ENCODE data around the gene DOCK8. TPM values are rescaled to one million over a fixed set of nuclear protein-coding genes. Genes with fewer than 3 reads are reported as not detected.

Gene DOCK8
- total RNA-seq, 1 experiment from 2014 or later: not detected

DNA sequence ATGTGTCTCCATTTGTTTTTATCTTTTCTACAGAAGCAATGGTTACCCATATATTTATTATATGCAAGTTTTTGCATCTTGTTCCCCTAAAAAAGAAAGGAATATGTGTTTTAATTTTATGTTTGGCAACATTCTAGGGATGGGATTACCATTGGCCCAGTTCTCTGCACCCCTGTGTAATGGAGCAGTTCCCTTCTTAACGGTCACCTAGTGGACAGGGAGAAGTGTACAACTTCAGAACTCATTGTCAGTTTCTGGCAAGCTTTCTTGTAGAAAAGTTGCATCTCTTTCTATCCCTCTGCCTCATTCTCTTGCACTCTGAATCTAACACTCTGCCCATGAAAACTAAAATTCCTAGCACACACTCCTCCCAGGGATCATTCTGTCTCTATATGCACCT is 78.2 kb downstream of the DOCK8 start:
- H3K36me3 ChIP-seq: no peaks in the 10 kb centered on the region
- H3K27me3 ChIP-seq (replicated peaks): no peaks in the 10 kb centered on the region
- no peak for DNase-seq (ENCODE audit: low read depth in 1 of 2, low spot score in 2 of 2)
- H3K4me1 ChIP-seq (replicated peaks): no peaks in the 10 kb centered on the region
- no peak overlapping the region for H3K4me3 ChIP-seq
- no peak overlapping the region for H3K27ac ChIP-seq
- H3K9me3 ChIP-seq (replicated peaks): no peaks in the 10 kb centered on the region

DNA sequence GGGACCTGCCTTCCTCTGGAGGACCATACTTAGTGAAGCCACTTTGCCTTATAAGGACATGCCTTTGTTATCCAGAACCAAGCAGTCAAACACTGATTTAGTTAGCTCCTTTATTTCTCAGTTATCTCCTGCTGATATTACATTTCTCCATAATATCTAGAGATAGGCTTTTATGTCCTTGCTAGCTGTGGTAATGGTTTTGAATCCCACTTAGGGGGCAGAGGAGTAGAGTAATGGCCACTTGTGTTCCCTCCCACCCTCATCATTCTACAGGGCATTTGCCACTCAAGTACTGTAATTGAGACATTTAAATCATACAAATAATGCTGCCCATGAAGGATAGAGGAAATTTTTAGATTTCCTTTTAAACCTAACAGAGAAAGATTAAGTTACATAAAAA is 80.9 kb downstream of the DOCK8 start:
- H3K4me1 ChIP-seq (replicated peaks): no peaks in the 10 kb centered on the region
- no peak for DNase-seq (ENCODE audit: low read depth in 1 of 2, low spot score in 2 of 2)
- no peaks in the 10 kb centered on the region for H3K9me3 ChIP-seq (replicated peaks)
- no peak overlapping the region for H3K4me3 ChIP-seq
- no peaks in the 10 kb centered on the region for H3K27me3 ChIP-seq (replicated peaks)
- H3K36me3 ChIP-seq: no peaks in the 10 kb centered on the region
- H3K27ac ChIP-seq: no peak overlapping the region

DNA sequence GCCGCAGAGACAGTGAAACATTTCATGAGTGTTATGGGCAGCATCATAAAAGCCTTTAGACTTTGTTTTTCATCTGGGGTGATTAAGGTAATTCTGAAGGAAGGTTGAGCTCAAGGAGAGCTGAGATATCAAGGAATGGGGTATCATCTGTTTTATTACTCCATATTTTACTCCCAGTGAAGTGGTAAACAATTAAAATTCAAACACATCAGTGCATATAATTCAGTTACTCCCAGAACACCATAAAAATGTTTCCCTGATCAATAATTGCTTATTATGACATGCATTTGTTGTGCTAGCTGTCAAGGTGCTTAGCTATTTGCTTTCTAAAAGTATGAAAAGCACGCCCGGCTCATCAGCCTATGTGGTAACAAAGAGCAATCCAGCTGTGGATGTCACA is 81.7 kb downstream of the DOCK8 start:
- no peaks in the 10 kb centered on the region for H3K36me3 ChIP-seq
- H3K9me3 ChIP-seq (replicated peaks): no peaks in the 10 kb centered on the region
- DNase-seq (ENCODE audit: low read depth in 1 of 2, low spot score in 2 of 2): no peak
- H3K4me3 ChIP-seq: no peak overlapping the region
- no peaks in the 10 kb centered on the region for H3K4me1 ChIP-seq (replicated peaks)
- H3K27me3 ChIP-seq (replicated peaks): no peaks in the 10 kb centered on the region
- H3K27ac ChIP-seq: no peak overlapping the region

DNA sequence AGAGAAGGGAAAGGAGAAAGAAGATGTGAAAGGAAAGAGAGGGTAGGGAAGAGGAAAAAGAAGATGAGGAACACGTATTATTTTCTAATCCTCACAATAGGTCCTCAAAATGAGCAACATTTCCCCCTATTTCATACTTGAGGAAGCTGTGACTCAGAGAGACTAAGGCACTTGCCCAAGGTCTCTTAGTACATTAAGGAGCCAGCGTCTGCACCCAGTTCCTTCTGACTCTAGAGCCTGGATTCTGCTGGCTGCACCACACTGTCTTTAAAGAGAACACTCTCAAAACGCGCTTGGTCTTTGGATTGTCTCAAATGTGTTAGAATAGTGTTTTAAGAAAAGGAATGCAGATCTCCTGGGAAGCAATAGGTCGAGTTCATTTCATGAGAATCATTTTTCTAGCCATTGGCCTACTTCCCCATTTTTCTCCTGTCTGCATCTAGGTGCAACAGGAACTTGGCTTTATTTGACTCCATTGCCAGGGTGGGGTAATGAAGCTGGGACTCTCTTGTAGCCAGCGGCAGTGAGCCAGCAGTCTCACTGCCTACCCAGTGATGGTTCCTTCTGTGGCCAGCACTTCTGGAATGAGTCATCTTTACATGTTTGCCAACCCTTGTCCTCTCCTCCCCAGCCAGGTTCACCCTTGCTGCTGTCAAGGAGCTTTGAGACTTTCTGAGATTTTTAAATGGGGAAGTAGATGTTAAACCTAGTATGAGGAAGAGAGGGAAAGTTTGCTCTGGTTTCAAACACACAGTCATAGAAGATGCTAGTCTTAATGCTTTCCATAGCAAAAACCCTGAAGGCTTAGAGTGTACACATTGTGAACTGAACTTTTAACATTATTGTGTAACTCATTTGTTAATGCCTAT is 82.7 kb downstream of the DOCK8 start:
- no peaks in the 10 kb centered on the region for H3K4me1 ChIP-seq (replicated peaks)
- DNase-seq (ENCODE audit: low read depth in 1 of 2, low spot score in 2 of 2): no peak
- H3K4me3 ChIP-seq: no peak overlapping the region
- H3K9me3 ChIP-seq (replicated peaks): no peaks in the 10 kb centered on the region
- no peaks in the 10 kb centered on the region for H3K27me3 ChIP-seq (replicated peaks)
- H3K27ac ChIP-seq: no peak overlapping the region
- H3K36me3 ChIP-seq: no peaks in the 10 kb centered on the region

DNA sequence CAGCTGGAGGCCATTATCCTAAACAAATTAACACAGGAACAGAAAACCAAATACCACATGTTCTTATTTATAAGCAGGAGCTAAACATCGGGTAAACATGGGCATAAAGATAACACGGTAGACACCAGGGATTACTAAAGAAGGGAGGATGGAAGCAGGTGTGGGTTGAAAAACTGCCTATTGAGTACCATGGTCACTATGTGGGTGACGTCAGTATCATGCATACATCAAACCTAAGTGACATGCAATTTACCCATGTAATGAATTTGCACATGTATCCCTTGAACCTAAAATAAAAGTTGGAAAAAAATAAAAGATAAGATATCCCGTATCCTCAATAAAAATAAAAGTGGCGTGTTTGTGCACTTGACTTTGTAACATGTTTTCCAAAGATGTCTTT is 88.8 kb downstream of the DOCK8 start:
- no peaks in the 10 kb centered on the region for H3K9me3 ChIP-seq (replicated peaks)
- H3K4me1 ChIP-seq (replicated peaks): no peaks in the 10 kb centered on the region

DNA sequence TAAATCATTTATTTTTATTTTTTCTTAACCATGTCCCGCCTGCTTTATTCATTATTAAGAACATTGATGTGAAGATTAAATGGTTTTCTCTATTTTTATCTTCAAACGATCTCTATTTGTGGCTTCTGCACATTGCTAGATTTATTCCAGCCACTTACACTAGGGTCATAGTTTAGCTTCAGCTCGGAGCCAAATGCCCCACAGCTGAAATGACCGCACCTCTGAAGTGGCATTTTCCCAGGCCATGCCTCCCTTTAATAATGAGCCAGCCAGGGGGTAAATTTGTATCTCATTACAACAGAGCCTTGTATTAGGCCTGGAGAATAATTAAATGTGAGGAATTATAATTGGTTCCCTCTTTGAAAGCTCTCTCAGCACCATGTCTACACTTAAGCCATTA is 89.4 kb downstream of the DOCK8 start:
- Histone ChIP-seq H3K27ac (no peak overlapping the region), H3K9me3 (replicated peaks) (no peaks in the 10 kb centered on the region), H3K4me1 (replicated peaks) (no peaks in the 10 kb centered on the region), H3K27me3 (replicated peaks) (no peaks in the 10 kb centered on the region), H3K4me3 (no peak overlapping the region), H3K36me3 (no peaks in the 10 kb centered on the region)
- no peak for DNase-seq (ENCODE audit: low read depth in 1 of 2, low spot score in 2 of 2)

More for the DNA sequence above, 88.8 kb downstream of the DOCK8 start:
- no peak for DNase-seq (ENCODE audit: low read depth in 1 of 2, low spot score in 2 of 2)
- Histone ChIP-seq H3K27me3 (replicated peaks) (no peaks in the 10 kb centered on the region), H3K36me3 (no peaks in the 10 kb centered on the region), H3K4me3 (no peak overlapping the region), H3K27ac (no peak overlapping the region)

DNA sequence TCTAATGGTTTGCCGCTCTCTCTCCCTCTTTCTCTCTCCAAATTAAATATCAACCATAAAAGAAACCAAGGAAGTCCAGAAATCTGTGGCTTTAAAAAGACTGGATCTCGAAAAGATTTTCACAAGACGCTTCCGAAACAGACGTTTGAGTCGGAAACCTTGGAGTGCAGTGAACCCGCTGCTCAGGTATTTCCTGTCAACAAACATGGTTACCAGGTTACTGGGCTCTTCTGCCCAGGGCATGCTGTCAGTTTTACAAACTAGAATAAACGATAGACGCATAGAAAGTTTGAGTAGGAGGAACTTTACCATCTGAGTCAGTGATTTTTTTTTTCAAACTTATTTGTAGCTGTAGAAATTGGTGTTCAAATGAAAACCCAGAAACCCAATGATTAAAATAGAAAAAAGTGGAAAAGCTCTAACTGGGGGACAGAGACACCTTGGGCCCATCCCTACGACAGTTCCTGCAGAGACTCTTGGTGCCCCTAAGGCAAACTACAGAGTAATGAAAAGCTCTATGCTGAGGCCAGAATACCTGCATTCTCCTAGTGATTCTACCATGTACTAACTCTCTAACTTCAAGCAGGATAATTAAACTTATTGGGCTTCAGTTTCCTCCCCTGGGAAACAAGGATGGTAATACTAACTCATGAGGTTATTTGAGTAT is 90.0 kb downstream of the DOCK8 start:
- Histone ChIP-seq H3K36me3 (no peaks in the 10 kb centered on the region), H3K4me1 (replicated peaks) (no peaks in the 10 kb centered on the region), H3K27me3 (replicated peaks) (no peaks in the 10 kb centered on the region), H3K4me3 (no peak overlapping the region), H3K27ac (no peak overlapping the region), H3K9me3 (replicated peaks) (no peaks in the 10 kb centered on the region)
- no peak for DNase-seq (ENCODE audit: low read depth in 1 of 2, low spot score in 2 of 2)

DNA sequence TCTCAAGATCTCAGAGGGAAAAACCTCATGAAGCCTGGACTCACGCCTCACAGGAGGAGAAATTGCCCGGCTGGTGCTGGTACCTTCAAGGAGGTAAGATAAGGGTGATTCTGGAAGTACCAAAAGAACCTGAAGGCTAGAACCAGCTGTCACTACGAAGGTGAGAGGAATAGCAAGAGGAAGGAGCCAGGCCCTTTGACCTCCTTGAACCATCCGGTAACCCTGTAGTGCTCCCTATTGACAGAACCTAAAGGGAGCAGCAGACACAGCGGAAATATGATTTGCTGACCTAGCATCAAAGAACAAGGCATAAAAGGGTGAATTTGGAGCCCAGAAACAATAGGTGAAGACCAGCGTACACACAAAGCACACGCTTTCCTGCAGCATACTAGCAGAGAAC is 92.2 kb downstream of the DOCK8 start:
- H3K36me3 ChIP-seq: no peaks in the 10 kb centered on the region
- no peak overlapping the region for H3K4me3 ChIP-seq
- no peak for DNase-seq (ENCODE audit: low read depth in 1 of 2, low spot score in 2 of 2)
- H3K4me1 ChIP-seq (replicated peaks): no peaks in the 10 kb centered on the region
- H3K9me3 ChIP-seq (replicated peaks): no peaks in the 10 kb centered on the region
- H3K27me3 ChIP-seq (replicated peaks): no peaks in the 10 kb centered on the region
- no peak overlapping the region for H3K27ac ChIP-seq

DNA sequence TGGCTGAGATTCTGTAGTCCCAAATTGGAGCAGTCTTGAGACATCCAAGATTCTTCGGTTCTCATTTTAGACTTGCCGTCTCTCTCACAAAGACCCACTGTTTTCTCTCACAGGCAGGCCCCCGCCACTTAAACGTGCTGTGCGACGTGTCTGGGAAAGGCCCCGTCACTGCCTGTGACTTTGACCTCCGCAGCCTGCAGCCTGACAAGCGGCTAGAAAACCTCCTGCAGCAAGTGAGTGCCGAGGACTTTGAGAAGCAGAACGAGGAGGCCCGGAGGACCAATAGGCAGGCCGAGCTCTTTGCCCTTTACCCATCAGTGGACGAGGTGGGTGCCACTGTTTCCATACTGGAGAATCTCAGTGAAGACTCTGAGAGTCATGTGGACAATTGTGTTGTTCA is 97.2 kb downstream of the DOCK8 start:
- Histone ChIP-seq H3K36me3 (no peaks in the 10 kb centered on the region), H3K27me3 (replicated peaks) (no peaks in the 10 kb centered on the region), H3K9me3 (replicated peaks) (no peaks in the 10 kb centered on the region), H3K4me1 (replicated peaks) (no peaks in the 10 kb centered on the region), H3K4me3 (no peak overlapping the region), H3K27ac (no peak overlapping the region)
- no peak for DNase-seq (ENCODE audit: low read depth in 1 of 2, low spot score in 2 of 2)

DNA sequence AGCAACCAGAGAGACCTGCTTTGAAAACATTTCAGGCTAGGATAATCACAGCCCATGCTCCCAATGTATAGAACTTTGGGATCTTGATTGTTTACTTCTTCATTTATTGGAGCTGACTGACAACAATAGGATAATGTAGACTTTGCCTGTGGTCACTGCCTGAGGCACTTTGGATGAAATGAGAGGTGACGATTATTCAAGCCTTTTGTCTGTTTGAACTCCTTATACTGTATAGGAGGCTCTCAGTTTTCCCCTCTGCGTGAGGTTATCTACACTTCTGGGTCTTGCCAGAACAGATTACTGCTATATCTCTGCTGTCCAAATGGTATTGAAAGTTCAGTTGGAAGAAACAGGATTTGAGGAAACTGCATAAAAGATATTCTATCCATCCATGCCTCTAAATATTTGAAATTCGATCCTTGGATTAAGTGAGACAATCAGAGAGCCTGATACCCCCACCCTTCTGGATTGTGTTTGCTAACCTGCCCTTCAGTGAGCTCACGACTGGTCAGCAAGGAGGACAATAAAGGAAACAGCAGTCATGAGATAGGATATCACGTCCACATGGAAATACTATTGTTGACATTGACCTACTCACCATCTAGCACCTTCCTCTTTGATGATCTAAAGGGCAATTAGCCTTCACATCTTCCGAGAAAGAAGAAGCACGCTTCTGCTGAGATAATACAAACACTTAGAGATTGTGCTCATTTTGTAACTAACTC is 98.1 kb downstream of the DOCK8 start:
- Histone ChIP-seq H3K9me3 (replicated peaks) (no peaks in the 10 kb centered on the region), H3K27me3 (replicated peaks) (no peaks in the 10 kb centered on the region), H3K4me3 (no peak overlapping the region), H3K4me1 (replicated peaks) (no peaks in the 10 kb centered on the region), H3K36me3 (no peaks in the 10 kb centered on the region), H3K27ac (no peak overlapping the region)
- DNase-seq (ENCODE audit: low read depth in 1 of 2, low spot score in 2 of 2): no peak

DNA sequence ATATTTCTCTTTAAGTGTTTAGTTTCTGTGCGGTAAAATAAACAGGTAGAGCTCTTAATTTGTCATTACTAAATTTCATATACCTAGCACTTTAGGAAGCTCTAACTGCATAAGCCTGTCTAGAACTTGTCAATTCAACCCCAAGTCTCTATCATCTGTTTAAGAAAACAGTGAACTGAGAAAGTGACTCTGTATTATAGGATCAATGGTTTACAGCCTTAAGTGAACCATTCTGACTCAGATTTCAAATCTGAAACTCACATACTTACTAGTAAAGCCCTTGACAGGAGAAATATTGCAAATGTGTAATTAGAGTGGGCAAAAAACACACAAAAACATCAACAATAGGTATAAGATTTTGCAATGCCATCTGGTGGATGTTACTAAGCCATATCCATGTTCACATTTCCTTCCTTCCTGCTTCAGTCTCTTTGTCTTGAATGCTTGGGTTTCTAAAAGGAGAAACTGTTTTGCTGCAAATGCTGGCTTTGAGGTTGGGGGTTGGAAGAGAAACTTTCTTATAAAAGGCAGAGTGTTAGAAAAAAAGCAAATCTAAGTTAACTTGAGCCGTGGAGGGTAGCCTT is 101.8 kb downstream of the DOCK8 start:
- H3K27me3 ChIP-seq (replicated peaks): no peaks in the 10 kb centered on the region
- no peaks in the 10 kb centered on the region for H3K9me3 ChIP-seq (replicated peaks)
- H3K4me1 ChIP-seq (replicated peaks): no peaks in the 10 kb centered on the region
- H3K36me3 ChIP-seq: no peaks in the 10 kb centered on the region
- H3K27ac ChIP-seq: no peak overlapping the region
- DNase-seq (ENCODE audit: low read depth in 1 of 2, low spot score in 2 of 2): no peak
- H3K4me3 ChIP-seq: no peak overlapping the region

DNA sequence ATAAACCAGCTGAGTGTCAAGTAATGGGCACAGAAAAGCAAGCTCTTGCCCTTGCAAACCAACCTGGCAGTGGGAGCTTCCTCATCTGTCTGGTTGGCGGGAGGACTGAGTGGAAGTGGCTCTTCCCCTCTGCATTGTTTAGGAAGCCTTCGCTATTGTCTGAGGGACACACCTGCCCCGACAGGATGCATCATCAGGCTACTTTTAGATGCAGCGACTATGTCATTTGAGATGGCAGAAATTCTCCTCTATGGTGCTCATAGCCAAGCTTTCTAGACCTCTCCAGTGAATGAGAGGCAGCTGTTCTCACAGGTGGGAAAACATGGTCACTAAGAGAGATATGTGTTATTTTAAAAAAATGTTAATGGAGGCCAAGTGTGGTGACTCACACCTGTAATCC is 104.0 kb downstream of the DOCK8 start:
- no peaks in the 10 kb centered on the region for H3K9me3 ChIP-seq (replicated peaks)
- H3K27ac ChIP-seq: no peak overlapping the region
- no peaks in the 10 kb centered on the region for H3K4me1 ChIP-seq (replicated peaks)
- H3K4me3 ChIP-seq: no peak overlapping the region
- DNase-seq (ENCODE audit: low read depth in 1 of 2, low spot score in 2 of 2): no peak
- H3K27me3 ChIP-seq (replicated peaks): no peaks in the 10 kb centered on the region
- no peaks in the 10 kb centered on the region for H3K36me3 ChIP-seq

DNA sequence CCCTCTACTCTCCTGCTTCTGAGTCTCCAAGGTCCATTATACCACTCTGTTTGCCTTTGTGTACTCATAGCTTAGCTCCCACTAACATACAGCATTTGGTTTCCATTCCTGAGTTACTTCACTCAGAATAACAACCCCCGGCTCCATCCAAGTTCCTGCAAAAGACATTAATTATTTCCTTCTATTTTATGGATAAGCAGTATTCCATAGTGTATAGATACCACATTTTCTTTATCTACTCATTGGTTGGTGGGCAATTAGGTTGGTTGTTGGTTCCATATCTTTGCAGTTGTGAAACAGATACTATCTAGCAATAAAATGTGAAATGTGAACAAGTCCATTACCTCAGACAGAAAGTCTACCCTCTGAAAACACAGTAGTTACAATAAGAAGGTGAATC is 110.3 kb downstream of the DOCK8 start:
- Histone ChIP-seq H3K27me3 (replicated peaks) (no peaks in the 10 kb centered on the region), H3K36me3 (no peaks in the 10 kb centered on the region), H3K4me3 (no peak overlapping the region), H3K4me1 (replicated peaks) (no peaks in the 10 kb centered on the region), H3K27ac (no peak overlapping the region), H3K9me3 (replicated peaks) (no peaks in the 10 kb centered on the region)
- DNase-seq (ENCODE audit: low read depth in 1 of 2, low spot score in 2 of 2): no peak

DNA sequence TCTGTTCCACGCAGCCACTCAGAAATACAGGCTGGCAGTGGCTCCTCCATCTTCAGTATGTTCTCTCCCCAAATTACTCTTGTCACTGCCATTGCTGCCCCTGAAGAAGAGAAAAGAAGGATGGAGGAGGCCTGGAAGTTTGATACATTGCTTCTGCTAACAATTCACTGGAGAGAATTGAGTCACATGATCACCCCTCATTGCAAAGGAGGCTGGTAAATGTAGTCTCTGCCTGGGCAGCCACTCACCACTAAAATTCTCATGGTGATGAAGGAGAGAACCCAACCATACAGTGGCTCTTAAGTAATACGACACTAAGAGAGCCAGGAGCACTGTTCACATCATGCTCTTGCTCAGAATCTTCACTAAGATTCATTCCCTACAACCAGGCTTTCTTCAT is 112.0 kb downstream of the DOCK8 start:
- H3K4me1 ChIP-seq (replicated peaks): no peaks in the 10 kb centered on the region
- H3K4me3 ChIP-seq: no peak overlapping the region
- no peak overlapping the region for H3K27ac ChIP-seq
- DNase-seq (ENCODE audit: low read depth in 1 of 2, low spot score in 2 of 2): no peak
- H3K36me3 ChIP-seq: no peaks in the 10 kb centered on the region
- H3K27me3 ChIP-seq (replicated peaks): no peaks in the 10 kb centered on the region
- no peaks in the 10 kb centered on the region for H3K9me3 ChIP-seq (replicated peaks)
